CMK (cell line): Measurements from ENCODE around the gene STRA6.
A peak's percentile ranks its signal among the peaks of the same experiment; 100 is the strongest.

Source experiments
- DNase-seq: peaks from one replicate; pipeline ENCODE4 v3.0.0-alpha.2; 2010; ENCODE audit warnings: low read depth

Gene STRA6

GRCh38 chr15:74226761-74227540 lies 24.4 kb upstream of the STRA6 start:
- no peak for DNase-seq

DNA sequence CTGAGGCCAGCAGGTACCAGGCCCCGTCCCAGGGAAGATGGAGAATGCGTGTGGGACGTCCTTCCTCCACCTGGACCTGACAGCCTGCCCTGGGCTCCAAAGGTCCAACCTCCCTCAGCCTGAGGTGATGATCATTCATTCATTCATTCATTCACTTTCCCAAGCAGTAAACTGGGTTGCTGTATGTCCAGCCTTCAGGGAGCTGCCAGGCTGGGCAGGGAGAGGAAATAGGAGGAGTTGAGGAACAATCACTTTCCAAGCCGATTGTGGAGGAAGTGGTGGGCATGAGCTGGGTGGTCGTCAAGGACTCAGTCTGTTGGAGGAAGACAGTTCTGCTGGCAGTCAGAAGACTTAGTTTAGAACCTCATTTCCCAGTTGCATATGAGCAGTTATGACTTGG lies 23.3 kb upstream of the STRA6 start:
- no peak for DNase-seq

GRCh38 chr15:74222240-74223119 lies 19.9 kb upstream of the STRA6 start:
- no peak for DNase-seq

DNA sequence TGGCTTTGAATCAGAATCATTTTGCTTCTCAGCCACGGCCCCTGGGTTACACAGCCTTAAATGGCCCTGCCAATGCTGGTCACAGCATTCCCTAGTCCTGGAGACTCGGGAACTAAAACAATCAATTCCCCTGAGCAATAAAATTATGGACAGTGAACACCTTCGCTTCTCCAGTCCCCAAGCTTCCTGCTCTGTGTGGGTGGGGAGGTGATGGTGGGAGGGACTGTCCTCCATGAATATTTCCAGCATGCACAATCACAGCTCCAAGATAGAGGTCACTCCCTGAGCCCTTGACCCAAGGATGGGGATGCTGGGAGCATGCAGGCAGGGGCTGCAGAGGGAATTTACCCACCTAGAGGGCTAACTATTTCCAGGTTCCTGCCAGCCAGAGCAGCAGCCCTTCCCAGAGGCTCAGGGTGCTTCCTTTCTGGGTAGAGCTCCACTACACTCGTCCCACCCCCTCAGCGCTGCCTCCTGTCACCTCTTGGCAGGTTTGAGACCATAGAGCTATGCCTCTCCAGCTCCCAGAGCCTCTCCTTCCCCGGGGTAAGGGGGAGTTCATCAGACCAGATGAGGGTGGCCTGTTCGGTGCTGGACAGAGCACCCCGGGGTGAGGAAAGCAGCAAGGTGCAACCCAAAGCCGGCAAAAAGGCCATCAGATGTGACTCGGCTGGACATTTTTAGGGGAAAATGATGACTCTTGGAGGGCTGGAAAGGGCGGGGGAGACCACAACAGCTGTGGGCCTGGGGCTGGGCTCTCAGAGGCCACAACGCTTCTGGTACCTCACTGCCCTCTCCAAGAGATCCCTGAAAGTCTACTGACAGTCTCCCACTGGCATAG lies 19.0 kb upstream of the STRA6 start:
- DNase-seq, result no peak

- no peak for DNase-seq
Measured at GRCh38 chr15:74220475-74221248, 18.1 kb upstream of the STRA6 start.

- DNase-seq, result no peak
Measured at GRCh38 chr15:74217907-74218885, 15.6 kb upstream of the STRA6 start.

- DNase-seq, result no peak
Measured at GRCh38 chr15:74216949-74217348, 14.4 kb upstream of the STRA6 start.

DNA sequence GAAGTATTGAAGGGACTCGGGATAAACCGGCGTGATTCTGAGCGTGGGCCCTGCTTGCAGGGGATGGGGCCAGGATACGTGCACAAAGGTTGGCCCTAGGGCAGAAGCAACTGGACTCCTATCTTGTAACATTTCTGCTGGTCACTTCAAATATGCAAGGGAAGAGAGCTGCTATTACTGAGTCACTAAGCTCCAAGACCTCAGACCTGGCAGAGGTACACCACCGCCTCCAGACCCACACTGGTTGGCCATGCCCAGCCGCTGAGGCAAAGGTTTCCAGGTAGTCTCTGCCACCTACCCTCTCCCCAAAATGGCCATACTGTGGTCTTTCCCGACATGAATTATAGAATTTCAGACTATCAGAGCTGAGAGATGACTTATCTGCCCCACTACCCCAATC lies 13.4 kb upstream of the STRA6 start:
- DNase-seq, result no peak

DNA sequence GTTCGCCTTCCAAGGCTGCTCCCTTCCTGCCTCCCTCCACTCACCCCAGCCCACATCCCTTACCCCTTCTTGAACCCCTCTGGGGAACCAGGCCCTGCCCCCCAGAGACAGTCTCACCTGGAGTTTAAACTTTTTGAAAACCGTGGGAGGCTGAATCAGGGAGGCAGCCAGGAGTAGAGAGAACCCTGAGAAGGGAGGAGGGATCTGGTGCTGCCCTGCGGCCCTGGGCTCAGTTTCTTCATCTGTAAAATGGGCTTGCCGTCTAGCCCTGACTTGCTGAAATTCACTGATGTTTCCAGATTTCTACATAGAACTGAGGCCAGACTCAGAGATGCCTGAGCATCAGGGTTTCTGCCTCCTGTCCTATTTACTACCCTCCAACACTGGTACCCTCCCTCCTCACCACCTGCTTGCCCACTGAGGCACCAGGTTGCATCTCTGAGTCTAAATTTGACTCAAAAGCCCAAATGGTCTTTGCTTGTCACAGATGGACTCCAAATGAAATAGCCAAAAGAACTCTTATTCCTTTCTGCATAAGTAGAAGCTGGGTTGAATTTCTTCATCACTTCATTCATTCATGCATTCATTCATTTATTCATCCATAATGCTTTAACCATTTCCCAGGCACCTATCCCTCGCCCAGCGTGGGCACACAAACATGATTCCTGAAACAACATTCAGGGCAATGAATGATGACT lies 11.9 kb upstream of the STRA6 start:
- no peak for DNase-seq

DNA sequence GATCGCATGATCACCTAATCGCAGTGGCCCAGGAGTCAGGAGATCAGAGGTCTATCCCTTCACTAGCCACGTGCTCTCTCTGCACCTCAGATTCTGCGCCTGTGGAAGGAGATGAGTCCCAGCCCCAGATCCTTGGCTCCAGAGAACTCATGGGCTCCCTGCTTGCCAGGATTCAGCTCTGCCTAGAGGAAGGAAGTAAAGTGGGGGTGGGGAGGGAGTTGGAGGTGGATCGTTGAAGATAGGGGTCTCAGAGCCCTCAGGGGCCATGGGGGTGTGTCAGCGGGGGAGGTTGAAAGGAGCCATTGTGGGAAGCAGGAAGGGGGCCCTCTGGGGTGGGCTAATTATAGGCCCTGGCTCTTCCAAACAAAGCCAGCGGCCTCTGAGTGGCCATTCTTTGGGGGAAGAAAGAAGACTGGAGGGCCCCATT lies 11.3 kb upstream of the STRA6 start:
- DNase-seq, result peak; percentile 63

- no peak for DNase-seq
Measured at GRCh38 chr15:74212494-74212893, 9.9 kb upstream of the STRA6 start.

DNA sequence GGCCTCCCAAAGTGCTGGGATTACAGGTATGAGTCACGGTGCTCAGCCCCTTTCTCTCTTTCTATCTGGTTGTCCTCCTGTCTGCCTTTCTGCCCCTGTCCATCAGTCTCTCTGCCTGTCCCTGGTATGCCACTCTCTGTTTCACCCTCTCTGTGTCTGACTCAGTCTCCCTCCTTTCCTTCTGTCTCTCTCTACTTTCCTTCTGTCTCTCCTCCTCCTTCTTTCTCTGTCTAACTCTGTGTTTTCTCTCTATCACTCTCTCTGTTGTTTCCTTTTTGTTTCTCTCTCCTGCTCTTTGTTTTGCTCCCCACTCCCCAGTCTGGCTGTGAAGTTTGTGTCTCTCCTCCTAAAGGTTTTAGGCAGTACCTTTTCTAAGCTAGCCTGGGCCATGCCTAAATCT lies 9.1 kb upstream of the STRA6 start:
- no peak for DNase-seq

DNA sequence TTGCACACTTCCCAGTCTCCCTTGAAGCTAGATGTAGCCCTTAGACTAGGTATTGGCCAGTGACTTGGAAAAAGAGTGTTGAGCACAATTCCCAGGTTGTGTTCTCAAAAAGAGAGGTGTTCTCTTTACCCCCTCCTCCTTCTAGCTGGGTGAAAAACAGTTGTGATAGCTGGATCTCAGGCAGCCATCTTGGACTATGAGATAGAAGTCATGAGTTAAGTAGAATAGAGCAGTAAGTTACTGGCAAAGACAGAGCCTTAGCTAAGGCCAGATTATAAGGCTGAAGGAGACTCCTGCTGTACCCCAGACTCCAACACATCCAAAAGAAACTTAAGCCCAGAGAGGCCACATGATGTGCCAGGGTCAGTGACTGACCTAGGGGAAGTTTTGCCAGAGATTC lies 8.1 kb upstream of the STRA6 start:
- no peak for DNase-seq

GRCh38 chr15:74209997-74210671 lies 7.5 kb upstream of the STRA6 start:
- DNase-seq, result no peak

GRCh38 chr15:74209560-74209958 lies 7.0 kb upstream of the STRA6 start:
- no peak for DNase-seq

- no peak for DNase-seq
Measured at GRCh38 chr15:74208901-74209559, 6.4 kb upstream of the STRA6 start.

DNA sequence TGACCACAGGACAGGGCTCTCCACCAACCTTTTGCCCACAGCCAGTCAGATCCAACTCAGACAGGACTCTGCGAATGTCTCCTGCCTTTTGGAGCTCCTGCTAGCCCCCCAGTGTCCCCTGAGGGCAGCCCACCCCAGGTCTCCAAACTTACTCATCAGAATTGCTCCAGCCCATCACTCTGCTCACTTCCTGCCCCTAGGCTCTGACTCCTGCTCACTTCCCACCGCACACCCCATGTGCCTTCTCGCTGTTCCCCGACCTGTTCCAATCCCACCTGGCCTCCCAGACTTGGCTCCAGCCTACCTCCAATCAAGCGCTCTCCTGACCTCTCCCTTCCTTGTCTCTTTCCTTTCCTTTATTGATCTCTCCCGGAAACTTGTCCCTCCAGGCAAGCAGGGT lies 5.9 kb upstream of the STRA6 start:
- DNase-seq, result no peak

DNA sequence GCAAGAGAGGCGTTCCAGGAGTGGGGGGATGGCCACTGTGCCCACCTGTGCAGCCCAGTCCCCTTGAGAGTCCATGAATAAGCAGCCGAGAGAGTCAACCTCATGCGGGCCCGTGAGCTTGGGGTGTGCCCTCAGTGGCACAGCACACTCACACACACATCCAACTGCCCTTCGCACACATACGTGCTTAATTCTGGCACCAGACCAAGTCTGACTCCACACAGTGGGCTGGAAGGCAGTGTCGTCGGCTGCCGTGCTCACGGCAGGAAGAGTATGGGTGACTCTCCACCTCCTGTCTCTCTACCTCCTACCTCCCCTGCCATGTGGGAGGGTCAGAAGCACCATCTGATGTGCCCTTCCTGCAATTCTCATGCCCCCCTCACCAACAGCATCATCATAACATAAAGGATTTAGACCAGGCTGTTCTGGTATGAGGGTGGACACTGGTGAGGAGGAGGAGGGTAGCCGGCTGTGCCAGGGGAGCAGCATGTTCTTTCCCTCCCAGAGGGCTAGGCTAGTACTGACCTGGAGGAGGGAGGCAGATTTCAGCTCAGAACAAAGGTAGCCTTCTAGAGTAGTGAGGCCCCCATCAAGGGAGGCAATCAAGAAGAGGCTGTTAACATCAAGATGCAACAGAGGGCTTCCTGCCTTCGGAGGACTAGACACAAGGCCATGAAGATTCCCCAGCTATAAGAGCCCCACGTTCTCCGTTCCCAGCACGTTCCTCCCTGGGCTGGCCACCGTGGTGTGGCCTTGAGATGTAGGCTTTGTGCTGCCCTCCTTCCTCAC lies 5.3 kb upstream of the STRA6 start:
- DNase-seq, result no peak
